Stimulated activated CD8-positive, alpha-beta memory T cell treated with anti-CD3 and anti-CD28 coated beads, Interleukin-15, amount 100 ng/mL, for 24 hours (primary cell): ENCODE results near the gene MMD.
"Not testable (repeated sequence)": the region's sequence is repeated elsewhere in the genome, so short reads cannot be mapped to it uniquely, and the experiment has no call there.

Experiments used
- DNase-seq: peaks from one replicate; pipeline ENCODE4 v3.0.0-alpha.2; 2020; ENCODE audit warnings: low read depth

MMD gene

GRCh38 chr17:55420067-55420775 lies 1.4 kb downstream of the MMD start:
- DNase-seq: no peak

GRCh38 chr17:55418369-55419268 lies 3.0 kb downstream of the MMD start:
- no peak for DNase-seq

DNA sequence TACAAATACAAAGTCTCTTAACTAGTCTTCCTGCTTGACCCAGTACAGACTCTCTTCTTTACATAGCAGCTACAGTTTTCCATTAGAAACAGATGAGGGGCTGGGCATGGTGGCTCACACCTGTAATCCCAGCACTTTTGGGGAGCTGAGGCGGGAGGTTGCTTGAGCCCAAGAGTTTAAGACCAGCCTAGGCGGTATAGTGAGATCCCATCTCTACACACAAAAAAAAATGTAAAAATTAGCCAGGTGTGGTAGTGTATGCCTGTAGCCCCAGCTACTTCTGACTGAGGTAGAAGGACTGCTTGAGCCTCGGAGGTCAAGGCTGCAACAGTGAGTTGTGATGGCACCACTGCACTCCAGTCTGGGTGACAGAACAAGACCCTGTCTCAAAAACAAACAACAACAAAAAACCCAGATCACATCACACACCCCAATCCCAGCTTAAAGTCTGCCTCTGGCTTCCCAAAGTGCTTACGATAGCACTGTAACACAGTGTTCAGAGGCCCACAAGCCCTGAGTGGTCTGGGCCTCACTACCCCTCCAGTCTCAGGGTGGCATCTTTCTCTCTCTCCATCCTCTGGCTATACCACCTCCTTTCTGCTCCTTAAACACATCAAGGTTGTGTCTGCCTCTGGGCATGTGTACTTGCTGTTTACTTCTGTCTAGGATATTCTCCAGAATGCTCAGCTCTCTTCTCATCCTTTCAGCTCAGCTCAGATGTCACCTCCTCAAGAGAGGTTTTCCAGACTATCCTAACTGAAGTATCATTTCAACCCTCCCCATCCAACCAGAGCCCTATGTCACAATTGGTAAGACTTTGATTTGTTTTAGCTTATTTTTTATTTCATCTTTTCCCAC lies 4.0 kb downstream of the MMD start:
- no peak for DNase-seq

DNA sequence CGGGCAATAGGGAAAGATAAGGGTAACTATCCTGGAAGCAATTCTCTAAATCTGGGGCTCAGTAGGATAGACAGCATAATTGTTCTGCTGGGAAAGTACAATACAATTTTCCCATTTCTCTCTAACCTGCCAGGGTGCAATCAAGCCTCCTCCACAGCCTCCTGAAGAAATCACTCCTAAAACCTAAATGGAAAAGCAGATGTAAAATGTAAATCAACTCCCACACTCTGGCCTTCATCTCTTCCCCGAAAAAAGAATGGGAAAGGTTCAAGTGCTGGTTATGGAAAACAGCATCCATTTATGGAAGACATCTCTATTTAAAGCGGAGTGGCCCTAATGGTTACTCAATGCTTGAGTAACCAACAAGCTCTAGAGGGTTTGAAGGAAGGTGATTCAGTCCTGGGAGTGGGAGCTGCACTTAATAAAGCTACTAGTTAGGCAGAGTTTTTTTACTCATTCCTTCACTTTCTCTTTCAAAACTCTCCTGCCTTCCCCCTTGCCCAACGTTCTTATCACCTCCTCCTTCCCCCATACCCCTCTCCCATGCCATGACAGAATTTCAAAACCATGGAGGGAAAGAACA lies 5.1 kb downstream of the MMD start:
- DNase-seq: no peak

- DNase-seq: no peak
These were observed 5.6 kb downstream of the MMD start for GRCh38 chr17:55416000-55416399.

DNA sequence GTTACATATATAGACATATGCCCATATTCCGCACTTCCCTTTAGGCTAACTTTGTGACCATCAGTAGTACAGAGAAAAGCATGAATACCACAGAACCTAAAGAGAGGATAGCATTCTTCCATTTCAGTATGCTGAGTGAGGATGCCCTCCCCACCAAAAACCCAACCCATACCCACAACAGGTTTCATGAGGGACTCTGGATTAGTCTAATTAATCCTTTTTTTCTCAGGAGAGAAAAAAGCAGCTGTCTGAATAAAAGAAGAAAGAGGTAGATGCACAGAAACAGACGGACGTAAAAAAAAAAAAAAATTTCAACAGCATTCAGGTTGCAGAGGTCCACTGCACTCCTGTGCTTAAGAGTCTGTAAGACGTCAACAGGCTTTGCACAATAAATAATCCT lies 6.7 kb downstream of the MMD start:
- no peak for DNase-seq

- DNase-seq: no peak
These were observed 7.7 kb downstream of the MMD start for GRCh38 chr17:55413825-55414489.

DNA sequence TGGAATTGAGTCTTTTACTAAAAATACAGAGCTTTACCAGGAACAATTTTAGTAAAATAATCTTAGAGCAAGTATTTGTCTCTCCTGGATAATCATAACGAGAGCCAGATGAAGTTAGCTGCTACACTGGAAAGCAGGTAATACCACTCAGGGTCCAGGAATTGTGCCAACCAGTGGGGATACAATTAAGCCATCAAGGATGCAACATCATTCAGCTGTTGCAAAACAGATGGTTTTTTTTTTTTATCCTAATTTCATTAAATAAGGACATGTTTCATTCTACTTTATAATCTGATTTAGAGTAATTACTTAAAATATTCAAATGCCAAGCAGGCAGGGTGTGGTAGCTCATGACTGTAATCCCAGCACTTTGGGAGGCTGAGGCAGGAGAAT lies 10.2 kb downstream of the MMD start:
- DNase-seq: no peak

DNA sequence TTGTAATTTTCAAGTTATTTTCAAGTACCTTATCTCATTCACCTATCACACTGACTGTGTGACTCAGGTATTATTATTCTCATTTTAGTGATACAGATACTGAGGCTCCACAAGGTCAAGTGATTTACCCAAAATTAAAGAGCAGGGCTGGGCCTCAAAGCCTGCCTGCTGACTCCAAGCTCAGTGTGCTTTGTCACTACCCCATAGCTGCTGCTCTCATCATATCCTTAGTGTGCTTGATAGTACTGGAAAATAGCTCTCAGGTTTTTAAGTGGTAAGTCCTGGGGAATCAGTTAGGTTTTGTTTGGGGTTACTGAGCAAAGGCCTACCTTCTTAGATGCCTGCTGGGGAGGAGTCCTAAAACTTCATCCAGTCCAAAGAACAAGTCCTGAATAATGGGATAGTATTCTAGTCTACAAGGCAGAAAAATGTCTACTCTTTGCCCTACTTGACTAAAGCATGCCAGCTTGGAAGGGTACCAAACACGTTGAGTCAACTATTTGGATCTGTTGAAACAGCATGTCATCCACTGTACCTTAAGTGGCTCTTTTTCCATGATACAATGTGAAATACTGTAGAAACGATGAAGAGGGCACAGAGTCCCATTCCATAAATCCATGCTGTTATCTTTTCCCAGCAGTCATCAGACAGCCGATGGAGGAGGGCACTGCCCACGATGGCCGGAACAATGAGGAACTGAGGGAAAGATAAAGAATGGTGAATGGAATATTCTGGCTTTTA lies 10.7 kb downstream of the MMD start:
- DNase-seq: no peak

- no peak for DNase-seq
These were observed 12.4 kb downstream of the MMD start for GRCh38 chr17:55409030-55409800.

DNA sequence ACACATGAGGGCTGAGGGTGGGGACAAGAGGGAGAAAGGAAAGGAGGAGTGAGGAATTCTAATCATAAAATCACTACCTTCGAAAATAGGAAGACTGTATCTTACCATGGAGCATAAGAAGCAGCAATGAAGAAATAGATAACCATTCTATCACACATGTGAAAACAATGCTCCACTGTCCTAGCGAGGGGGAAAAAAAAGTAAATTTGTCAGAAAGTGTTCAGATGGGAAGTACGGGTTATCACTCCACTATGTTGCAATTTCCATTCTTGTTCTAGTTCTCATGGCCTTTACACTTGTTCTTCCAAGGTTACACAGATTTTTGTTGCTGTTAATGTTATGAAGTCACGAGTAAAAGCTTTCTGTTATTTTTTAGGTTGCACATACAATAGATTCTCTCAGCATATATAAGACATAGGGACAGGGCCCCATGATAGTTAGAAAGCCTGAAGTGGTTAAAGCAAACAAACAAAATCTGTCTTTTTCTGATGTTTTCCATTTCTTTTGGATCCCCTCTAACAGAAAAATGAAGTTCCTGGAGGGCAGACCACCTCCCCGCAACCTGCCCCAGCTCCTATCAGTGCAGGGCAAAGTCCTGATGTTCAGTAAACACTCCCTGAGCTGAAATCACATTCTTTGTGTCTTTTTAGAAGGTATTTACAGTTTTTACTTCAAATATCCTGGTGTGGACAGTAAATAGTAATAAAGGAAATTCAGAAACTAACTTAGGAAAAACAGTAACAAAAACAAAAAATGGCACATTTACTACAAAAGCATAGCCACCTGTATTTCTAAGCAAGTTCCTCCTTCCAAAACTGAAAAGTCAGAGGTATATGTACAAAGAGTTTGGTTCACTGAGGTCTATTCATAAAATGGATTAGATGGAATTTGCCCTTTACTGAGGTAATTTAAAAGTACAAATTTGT lies 13.7 kb downstream of the MMD start:
- no peak for DNase-seq

- DNase-seq: no peak
These were observed 16.0 kb downstream of the MMD start for GRCh38 chr17:55405600-55405999.

DNA sequence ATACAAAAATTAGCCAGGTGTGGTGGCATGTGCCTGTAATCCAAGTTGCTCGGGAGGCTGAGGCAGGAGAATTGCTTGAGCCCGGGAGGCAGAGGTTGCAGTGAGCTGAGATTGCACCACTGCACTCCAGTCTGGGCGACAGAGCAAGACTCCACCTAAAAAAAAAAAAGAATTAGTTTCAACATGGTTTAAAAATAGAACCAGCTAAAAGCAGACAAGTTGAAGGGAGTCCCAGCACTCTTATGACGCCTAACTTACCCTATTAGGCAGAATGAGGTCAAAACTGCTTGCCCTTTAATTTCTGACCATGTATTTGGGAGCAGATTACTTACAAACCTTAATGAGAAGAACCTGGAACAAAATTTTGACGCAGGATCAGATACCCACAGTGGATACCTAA lies 17.4 kb downstream of the MMD start:
- DNase-seq: not testable (repeated sequence)

- no peak for DNase-seq
These were observed 19.3 kb downstream of the MMD start for GRCh38 chr17:55402374-55402773.

DNA sequence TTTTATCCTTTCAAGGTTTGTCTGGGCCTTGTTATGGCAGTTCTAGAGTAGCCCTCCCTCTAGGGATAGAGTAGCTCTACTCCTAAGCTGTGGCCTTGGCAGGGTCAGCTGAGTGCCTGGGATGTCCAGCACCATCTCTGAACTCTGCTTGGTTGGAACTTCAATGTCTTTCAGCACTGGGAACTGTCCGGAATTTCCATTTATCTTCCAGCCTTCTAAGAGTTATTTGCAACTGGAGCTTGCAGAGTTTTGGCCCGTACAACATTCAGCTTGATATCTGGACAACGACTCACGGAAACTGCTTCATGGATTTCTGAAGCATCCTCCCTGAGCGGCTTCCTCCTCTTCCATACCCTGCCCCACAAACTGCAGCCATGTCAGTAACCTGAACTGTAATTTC lies 22.9 kb downstream of the MMD start:
- no peak for DNase-seq

DNA sequence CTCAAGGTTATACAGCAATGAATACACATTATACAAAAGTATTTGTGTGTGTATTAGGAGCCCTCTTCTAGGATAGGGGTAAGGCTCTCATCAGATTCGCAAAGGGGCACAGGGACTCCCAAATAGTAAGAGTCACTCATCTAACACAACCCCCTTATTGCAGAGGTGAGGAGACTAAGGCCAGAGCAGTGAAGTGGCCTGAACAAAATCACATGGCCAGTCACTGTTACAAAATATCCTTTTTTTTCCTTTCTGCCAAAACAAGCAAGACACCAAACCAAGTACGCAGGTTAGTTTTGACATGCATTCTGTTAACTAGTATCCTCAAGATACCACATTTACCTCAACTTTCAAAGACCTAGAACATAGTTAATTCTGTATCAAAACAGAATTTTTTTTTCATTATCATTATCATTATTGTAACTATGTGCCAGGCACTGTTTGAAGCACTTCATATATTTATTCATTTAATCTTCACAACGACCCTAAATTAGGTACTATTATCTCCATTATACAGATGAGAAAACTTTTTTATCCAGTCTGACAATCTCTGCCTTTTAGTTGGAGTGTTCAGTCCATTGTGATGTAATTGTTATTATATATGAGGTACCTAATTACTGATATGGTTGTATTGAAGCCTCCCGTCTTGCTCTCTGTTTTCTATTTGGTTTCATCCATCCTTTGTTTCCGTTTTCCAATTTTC lies 25.7 kb downstream of the MMD start:
- no peak for DNase-seq

DNA sequence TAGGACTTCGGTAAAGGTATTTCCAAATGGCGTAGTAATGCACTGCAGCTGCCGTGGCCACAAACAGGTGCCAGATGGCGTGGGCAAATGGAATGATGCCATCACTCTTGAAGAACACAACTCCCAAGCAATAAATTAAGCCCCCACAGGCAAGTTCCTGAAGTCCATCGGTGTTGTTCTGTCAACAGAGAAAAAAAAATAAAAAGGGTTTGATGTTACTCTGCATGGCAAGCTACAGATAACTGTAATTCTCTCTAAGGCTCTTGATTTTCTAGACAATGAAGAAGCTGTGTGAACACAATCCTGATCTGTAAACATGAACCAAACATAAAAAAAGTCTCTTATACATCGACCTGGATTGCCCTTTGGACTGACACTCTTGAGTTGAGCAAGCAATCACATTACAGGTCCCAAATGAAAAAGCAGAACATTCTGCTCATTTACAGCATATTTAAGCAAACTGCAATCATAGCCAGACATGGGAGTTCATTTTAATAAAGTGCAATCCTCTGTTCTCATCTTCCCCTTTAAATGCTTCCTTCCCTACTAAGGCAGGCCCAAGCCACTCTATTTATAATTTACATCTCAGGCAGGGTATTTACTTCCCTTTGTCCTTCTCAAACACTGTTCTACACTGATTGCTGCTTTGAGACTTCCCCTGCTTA lies 27.1 kb downstream of the MMD start:
- DNase-seq: no peak
